NCI-H2227 (cell line): Measurements from ENCODE around the gene NOG.
A peak's percentile ranks its signal among the peaks of the same experiment; 100 is the strongest.

Experiments used
- DNase-seq: peaks from one replicate; lab custom pipeline; 2025; ENCODE audit not compliant: unreplicated experiment; lab: John Stamatoyannopoulos, UW

The NOG gene

GRCh38 chr17:56596691-56597494 lies 3.4 kb downstream of the NOG start:
- no peak for DNase-seq

GRCh38 chr17:56597495-56597990 lies 4.0 kb downstream of the NOG start:
- DNase-seq: peak; percentile 37

GRCh38 chr17:56598466-56598865 lies 5.0 kb downstream of the NOG start:
- DNase-seq: no peak

- no peak for DNase-seq
Observed at GRCh38 chr17:56599088-56599487, 5.6 kb downstream of the NOG start.

- no peak for DNase-seq
Observed at GRCh38 chr17:56599566-56599965, 6.1 kb downstream of the NOG start.

GRCh38 chr17:56600256-56600655 lies 6.8 kb downstream of the NOG start:
- DNase-seq: no peak

GRCh38 chr17:56601591-56601990 lies 8.1 kb downstream of the NOG start:
- DNase-seq: no peak

- DNase-seq: no peak
Observed at GRCh38 chr17:56602292-56603130, 9.0 kb downstream of the NOG start.

GRCh38 chr17:56603486-56604238 lies 10.2 kb downstream of the NOG start:
- no peak for DNase-seq

GRCh38 chr17:56604691-56605290 lies 11.3 kb downstream of the NOG start:
- no peak for DNase-seq

GRCh38 chr17:56608944-56609343 lies 15.4 kb downstream of the NOG start:
- peak; percentile 18 for DNase-seq

- no peak for DNase-seq
Observed at GRCh38 chr17:56610321-56610720, 16.8 kb downstream of the NOG start.

- no peak for DNase-seq
Observed at GRCh38 chr17:56613131-56613530, 19.6 kb downstream of the NOG start.

- no peak for DNase-seq
Observed at GRCh38 chr17:56614522-56614921, 21.0 kb downstream of the NOG start.

GRCh38 chr17:56616239-56616638 lies 22.7 kb downstream of the NOG start:
- no peak for DNase-seq

GRCh38 chr17:56623383-56623782 lies 29.9 kb downstream of the NOG start:
- no peak for DNase-seq

- DNase-seq: no peak
Observed at GRCh38 chr17:56624309-56624708, 30.8 kb downstream of the NOG start.

- no peak for DNase-seq
Observed at GRCh38 chr17:56624912-56625311, 31.4 kb downstream of the NOG start.

- DNase-seq: peak; percentile 34
Observed at GRCh38 chr17:56629531-56630075, 36.1 kb downstream of the NOG start.

- no peak for DNase-seq
Observed at GRCh38 chr17:56630202-56630601, 36.7 kb downstream of the NOG start.

- DNase-seq: no peak
Observed at GRCh38 chr17:56633681-56634080, 40.2 kb downstream of the NOG start.
